HG02885 (cell line): Measurements from ENCODE around the gene ETS1.

Experiments
- ATAC-seq: cut with Tn5 transposase; IDR thresholded peaks from one replicate; pipeline ENCODE4 v1.9.1; 2021; ENCODE audit warnings: mild to moderate bottlenecking; ENCODE audit not compliant: unreplicated experiment, poor library complexity

Gene ETS1

DNA sequence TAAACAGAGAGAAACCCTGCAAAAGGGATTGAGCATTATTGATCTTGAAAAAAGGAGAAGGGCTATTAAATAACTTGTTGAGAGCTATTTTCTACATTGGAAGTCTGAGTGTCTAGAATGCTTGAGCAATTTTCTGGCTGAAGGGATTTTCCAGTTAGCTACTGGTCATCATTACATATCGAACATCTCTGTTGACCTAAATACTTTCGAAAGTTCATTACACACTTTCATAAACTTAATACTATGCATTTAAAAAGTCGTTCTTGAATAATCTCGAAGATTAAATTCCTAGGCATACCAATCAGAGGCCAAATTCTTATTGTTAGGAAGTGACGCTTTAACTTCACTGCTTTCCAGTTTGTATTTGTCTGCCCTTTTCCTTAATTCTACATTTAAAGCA, 13.7 kb downstream of the ETS1 start:
- no peak for ATAC-seq

DNA sequence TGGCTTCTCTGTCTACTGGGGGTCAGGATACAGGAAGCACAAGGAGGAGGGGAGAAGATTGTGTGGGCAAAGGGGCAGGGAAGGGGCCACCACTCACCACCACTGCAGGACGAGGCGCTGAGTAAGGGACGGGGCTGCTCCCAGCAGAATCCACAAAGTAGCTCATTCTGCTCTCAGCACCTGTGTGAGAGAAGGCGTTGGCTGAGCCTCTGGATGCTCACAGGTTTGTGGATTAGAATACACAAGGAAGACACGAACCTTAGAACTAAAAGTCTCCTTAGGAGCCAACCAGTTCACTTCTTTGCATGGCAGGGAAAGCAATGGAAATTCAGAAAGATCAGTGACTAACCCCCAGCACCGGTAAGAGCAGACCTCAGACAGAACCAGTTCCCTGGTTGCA, 14.4 kb downstream of the ETS1 start:
- ATAC-seq = no peak

DNA sequence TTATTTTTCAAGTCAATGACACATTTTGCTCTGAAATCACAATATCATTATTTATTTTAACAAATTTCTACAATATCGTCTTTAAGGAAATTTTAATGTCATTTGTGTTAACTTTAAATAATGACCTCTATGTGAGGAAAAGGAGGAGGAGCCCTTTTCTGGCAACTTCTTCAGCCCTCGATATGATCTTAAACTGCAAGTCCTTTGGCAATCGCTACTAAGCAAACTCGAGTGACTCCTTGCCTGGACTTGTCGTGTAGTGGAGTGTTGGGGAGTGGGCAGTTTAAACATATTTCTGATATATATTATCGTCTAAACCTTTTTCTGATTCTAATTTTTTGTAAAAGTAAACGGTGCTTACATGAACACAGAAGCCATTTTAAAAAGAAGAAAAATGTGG, 16.7 kb downstream of the ETS1 start:
- no peak for ATAC-seq

DNA sequence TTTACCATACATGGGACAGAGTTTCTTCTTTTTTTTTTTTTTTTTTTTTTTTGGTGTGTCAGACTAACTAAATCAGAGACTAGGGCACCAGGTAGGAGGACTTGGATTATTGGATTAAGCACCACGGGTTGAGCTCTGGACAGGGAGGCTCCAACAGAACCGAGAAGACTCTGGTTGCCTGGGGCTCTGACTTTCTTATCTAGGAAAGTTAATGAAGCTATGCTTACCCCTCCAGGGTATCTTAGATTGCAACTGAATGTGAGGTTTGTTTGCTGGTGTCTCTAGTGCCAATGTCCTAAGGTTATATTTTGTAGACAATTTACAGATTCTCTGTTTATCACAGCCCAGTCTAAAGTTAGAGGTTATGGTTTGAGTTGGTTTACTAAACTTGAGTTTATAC, 18.1 kb downstream of the ETS1 start:
- ATAC-seq = no peak

DNA sequence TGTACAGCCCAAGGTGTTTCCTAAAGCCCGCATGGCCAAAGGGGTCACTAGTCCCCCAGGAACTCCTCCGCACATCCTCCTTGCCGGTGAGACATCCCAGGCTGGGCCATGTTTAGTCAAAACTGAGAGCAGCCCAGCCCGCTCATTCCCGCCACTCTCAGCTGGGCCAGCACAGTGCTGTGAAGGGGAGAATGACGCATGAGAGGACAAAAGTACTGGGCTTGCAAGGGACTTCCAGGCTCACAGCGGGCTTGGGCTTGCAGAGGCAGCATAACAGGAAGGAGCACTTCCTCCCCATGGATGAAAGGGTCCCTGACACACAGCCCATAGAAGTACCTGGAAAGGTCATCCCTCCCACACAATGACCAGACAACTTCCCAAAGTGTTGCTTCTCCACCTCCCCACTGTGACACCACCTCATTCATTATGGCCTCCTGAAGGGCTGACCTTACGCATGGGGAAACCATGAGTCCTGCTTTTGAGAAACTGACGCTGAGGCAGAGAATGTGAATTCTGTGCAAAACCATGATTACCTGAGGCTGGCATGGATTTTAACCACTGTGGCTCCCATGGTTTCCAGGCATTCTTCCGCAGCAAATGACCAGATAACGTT, 19.1 kb downstream of the ETS1 start:
- ATAC-seq = no peak

DNA sequence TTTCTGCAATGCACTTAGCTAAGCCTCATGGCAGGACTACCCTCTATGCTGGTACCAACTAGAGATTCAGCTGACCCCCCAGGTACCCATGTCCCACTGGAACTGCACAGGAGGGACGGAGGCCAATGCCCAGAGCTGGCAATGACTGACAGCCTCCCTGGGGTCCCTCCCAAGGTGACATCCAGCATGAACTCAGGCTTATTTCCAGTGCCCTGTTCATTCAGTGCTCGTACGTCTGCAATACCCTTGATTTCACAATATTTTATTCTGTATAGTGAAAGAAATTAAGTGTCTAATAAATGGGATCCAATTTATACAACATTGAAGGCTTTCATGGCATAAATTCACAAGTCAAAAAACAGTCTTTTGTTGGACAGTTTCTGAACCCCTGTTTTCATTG, 20.2 kb downstream of the ETS1 start:
- ATAC-seq = no peak

DNA sequence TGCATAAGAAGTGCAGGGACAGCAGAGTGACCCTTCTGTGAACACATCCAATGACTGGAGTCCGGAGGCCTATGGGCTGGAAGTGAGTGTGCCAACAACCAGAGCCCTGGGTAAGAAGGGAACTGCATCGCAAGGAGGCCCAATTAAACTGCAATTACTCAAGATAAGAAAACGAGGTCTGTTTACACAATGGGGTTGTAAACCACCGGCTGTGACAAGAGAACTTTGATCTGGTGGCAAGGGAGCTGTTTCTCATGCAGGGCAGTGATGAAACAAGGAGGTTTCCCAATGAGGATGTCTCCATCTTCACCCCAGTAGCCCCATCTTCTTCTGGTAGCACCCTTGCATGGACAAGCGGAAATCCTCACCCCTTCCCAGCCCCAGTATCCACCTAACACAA, 21.5 kb downstream of the ETS1 start:
- ATAC-seq = no peak

DNA sequence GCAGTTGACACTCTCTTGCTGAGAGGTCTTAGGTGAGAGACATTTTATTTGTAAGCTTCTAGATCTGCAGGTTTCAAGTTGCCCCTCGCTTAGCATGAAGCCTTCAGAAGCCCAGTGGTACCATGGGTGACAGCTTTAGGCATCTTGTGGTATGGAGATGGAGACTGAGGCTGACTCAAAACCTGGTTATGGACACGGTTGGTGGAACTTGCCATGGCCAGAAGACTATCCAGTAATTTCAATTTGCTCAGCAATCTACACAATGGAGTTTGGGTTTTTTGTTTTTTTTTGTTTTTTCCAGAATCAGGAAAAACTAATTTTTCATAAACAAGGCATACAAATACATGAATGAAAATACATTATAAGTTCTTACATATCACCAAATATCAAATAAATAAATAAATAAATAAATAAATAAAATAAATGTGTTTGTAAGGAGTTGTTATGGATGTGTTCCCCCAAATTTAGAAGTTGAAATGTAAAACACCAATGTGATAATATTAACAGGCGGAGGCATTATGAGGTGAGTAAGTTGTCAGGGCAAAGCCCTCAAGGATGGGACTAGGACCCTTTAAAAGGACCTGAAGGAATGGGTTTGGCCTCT, 22.6 kb downstream of the ETS1 start:
- no peak for ATAC-seq

DNA sequence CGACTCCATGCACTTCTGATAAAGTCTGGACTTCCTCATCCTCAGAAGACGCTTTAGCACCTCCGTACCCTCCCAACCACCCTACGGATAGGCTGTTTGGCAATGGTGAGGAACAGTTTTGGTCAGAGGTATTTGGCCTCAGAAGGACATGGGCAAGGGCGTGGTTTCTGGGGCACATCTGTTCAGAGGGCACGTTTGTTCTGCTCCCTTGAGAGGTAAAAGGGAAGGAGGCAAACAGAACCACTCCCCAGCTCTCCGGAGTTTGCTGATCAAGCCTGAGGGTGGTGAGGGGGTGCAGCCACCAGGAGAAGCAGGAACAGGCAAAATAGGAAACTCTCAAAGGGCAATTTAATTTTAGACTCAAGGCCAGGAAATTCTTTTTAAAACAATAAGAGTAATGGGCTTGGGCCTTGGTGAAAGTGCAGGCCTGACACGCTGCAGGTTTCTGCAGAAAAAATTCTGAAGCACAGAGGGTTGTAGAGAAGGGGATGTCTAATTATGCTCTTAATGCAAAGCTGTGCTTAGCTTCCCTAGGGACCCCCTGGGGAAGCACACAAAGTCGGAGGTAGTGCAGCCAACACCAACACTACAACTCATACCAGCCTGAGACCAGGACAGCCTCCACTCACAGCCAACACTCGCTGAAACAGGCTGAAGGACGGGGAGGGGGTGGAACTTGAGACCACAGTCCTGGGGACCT, 23.3 kb downstream of the ETS1 start:
- ATAC-seq = no peak

DNA sequence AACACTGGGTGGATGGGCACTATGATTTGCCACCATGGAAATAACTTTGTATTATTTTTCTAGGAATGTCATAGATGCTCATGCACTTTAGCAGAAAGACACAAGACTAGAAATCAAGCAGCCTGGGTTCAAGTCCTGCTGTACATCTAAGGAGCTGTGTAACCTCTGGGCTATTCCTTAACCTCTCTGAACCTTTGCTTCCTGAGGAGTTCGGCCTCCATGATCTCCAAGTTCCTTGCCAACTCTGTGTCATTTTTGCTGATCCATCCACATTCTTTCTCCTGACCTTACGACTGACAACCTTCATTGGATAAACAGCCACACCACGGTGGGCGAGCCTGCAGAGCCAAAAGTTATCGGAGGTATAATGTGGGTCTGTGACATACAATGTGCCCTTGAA, 24.1 kb downstream of the ETS1 start:
- no peak for ATAC-seq

DNA sequence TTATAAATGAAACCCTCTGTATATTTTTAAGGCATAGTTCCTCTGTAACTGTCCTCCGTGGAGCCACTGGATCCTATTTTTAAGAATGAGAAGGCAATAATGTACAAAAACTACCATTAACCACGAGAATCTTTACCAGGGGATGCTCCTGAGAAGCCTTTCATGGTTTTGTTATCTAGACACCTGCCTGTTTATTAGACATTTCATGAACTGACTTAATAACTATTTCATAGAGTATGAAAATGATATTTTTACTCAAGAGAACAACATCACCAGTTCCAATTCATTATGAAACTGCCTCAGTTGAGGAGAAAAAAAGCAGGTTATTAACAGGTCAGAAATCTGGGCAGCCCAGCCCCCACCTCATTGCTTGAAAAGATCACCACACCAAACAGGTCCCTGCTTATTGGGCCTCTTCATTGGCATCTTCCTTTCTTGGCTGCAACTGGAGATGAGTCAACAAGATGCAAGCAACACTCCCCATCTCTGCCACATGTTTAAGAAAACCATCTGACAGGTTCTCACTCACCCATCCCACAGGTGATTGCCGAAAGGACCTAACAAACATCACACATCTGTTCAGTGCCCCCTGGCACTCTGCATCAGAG, 27.8 kb downstream of the ETS1 start:
- no peak for ATAC-seq

DNA sequence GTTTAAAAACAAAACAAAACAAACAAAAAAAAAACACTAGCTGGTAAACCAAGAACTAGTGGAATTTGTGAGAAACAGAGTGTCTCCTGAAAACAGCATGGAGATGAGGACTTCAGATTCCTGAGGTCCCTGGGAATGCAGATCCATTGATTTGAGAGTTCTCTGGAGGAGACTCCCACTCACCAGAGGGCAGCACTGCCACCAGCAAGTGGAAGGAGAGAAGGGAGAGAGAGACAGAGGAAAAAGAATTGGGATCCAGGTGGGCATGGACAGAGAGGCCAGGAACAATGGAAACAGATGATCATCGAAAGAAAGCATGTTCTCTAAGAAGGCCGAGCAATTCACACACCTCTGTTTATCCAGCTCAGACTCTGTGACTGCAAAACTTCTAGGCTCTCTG, 31.8 kb downstream of the ETS1 start:
- no peak for ATAC-seq

DNA sequence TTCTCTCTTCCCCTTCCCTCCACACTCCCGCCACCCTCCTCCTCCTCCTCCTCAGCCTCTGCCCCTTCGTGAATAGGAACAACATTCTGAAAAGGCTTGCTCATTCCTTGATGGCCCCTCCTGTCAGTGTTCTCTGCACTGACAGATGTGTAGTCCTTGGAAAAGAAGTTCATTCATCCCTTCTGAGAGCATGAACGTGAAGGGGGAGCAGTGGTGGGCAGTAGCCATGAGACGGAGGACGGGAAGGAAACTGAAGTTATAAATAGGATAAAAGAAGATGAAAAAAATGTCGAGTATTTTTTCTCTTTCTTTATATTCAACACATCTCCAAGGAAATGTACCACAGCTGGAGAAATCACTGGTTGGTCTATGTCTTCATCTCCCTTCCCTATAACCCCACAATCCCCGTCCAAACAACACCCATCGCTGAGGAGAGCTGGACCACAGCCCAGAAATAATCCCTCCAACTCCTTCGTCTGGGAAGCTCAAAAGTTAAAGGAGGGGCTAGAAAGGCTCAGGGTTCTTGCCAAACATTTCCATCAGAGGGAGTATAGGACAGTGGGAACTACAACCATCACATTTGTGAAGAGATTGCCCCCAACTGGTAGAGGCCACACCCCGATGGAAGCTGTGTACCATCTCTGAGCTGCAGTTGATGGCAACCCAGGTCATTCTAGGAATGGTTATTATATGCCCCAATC, 33.5 kb downstream of the ETS1 start:
- no peak for ATAC-seq

DNA sequence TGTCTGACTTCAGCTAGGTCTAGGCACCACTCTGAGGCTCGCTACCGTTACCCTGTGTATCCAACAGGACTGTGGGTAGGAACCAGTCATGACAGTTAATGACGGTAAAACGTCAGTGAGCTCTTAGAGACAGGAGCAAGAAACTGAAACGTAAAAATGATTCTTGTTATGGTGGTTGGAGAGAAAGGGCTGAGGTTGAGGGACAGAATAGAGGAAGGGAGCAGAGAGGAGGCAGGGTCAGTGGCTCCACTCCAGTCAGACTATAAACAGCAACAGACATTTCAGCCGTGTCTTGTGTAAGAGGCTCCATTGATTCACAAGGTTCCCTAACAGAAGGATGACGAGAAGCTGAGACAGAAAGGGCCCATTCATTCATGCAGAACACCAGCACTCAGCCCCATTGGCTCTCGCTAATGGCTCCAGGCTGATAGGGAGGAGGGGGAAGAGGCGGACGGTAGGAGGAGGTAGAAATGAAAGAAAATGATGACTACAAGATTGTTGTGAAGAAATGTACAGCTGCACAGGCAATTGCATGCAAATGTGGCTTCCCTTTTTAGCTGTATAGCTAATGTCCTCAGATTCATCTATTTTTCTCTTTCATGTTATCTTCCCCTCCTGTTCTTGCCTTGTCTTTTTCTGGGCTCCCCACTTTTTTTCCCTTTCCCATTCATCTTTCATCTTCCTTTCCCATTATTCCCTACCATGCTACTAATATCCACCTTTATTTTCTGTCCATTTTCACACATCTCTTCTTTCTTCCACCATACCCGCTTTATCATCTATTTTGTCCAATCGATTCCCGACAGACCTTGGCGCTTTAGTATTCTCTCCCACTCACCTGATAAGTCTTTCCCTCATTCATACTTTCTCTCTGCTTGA, 34.3 kb downstream of the ETS1 start:
- ATAC-seq = peak; percentile 67

DNA sequence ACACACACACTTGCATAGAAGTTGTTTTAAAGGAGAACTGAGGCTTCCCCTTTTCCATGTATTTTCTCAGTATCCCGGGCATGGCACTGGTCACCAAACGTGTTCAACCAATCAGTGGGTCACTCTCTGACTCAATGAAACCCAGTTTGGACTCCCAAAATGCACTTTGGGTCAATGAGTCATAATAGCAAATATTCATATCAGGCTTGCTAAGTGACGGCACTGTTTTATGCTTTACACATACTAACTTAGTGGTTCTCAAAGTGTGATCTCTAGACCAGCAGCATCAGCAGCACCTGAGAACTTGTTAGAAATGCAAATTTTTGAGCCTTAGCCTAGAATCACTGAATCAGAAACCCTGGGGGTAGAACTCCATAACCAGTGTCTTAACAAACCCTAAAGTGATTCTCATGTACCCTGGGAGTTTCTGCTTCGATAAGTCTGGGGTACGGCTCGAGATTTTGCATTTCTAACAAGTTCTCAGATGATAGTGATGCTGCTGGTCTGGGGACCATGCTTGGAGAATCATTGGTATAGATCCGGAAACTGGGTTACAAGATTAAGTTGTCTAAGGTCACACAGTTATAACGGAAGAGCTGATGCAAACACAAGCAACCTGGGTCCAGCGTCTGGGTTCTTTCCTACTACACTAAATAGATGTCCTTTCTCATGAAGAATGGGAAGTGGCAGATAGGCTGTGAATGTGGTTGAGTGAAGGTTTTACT, 35.6 kb downstream of the ETS1 start:
- peak; percentile 61 for ATAC-seq

DNA sequence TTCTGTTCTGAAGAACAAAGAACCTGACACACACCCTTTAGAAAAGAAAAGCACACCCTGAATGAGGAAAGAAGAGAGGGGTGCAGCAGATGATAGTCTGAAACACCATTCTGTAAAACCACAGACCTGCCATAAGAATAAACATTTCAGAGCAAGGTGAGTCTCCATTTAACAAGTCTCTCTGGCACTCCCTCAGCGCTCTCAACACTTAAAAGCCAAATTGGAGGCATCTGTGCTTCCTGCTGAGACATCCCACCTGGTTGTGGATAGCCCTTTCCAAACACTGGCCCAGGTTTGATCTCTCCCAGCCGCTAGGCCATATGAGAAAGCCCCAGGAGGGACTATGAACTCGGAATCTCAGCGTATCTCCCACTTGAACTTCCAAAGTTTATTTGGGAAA, 36.3 kb downstream of the ETS1 start:
- ATAC-seq = no peak

DNA sequence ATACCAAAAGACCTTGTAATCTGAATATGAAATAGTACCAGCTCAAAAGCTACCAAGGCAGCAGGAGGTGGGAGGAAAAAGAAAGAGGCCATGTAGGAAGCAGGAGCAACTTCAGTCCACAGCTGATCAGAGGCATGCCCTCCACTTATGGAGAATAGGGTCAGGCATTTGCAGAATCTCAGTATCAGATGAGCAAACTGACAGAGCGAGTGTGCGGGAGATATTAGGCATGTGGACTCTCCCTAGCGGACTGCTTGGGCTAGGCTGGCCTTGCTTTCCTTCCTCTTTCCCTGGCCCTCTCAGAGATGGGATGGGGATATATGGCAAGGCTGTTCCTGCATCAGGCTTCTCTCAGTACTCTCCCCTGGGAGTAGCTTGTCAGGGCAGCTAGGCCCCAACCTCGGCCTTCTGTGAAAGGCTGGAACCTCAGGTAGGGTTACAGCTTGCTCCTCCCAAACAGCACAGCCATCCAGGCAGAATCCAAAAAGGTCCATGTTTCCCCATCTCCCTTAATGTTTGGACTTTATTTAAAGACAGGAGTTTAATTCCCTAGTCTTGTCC, 37.0 kb downstream of the ETS1 start:
- ATAC-seq = no peak

DNA sequence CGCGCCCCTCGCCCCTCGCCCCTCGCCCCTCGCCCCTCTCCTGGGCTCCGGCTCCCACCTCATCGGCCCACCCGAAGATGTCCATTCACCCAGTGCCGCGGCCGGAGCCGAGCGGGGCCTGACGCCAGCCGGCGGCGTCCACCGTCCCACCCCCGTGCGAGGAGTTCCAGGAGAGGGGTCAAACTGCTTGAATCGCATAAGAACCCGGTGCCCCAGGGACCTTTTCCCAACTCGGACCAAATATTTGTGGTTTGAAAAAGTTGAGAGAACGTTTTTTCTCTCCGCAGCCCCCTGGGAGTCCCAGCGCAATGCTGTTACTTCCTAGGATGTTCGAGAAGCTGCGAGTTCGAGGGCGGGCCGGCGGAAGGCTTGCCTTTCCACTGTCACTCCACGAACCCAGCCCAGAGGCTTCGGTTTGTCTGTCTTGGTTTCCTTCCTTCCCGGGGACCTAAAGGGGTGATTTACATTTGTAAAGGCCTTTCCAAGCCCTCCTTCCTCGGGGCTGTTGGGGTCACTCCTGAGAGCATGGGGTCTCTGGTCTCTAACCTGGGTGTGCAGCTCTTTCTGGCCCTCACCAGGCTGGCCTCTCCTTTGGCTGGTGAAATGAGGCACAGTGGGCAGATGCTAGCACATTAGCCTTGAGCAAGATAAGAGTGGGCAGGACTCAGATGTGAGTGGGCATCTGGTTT, 38.0 kb downstream of the ETS1 start:
- ATAC-seq = no peak
